ENCODE results near the gene GFAP. TPM values are rescaled to one million over a fixed set of nuclear protein-coding genes. Genes with fewer than 3 reads are reported as not detected.

GFAP gene
- 0.36 to 0.66 TPM (median 0.57 TPM) in 5 replicates for total RNA-seq (2022; extraction: Qiagen RNA extraction)

GRCh38 chr17:44915321-44915726, at the start of gene GFAP:
Gene GFAP (minus strand): TSS chr17:44915500. CDS start chr17:44915486, 14 bp downstream.

GRCh38 chr17:44947461-44948314, 32.4 kb upstream of the GFAP start, which contains the start of gene KIF18B:
Gene KIF18B (minus strand): TSS chr17:44947773. CDS start chr17:44936344, 11,429 bp downstream.

GRCh38 chr17:44899074-44899782, 16.1 kb downstream of the GFAP start, which contains the start of gene EFTUD2:
Gene EFTUD2 (minus strand): TSS chr17:44899445. CDS start chr17:44894521, 4,924 bp downstream.

Other genes starting within 250 kb of the GFAP start
- gene CCDC43, start 225.7 kb downstream of the GFAP start, total RNA-seq (2022; extraction: Qiagen RNA extraction) = 23.5 to 38.0 TPM (median 26.7 TPM) in 5 replicates
- gene DBF4B, start 206.8 kb downstream of the GFAP start, total RNA-seq (2022; extraction: Qiagen RNA extraction) = 22.2 to 25.4 TPM (median 23.0 TPM) in 5 replicates
- gene ADAM11, start 156.5 kb downstream of the GFAP start, total RNA-seq (2022; extraction: Qiagen RNA extraction) = 1.8 to 2.6 TPM (median 1.9 TPM) in 5 replicates
- 23.1 to 30.1 TPM (median 26.1 TPM) in 5 replicates for gene GJC1, start 85.2 kb downstream of the GFAP start, total RNA-seq (2022; extraction: Qiagen RNA extraction)
- gene HIGD1B, start 67.6 kb downstream of the GFAP start, total RNA-seq (2022; extraction: Qiagen RNA extraction) = not detected in 5 replicates
- gene EFTUD2, start 16.1 kb downstream of the GFAP start, total RNA-seq (2022; extraction: Qiagen RNA extraction) = 127 to 175 TPM (median 138 TPM) in 5 replicates
- 30.5 to 38.1 TPM (median 36.8 TPM) in 5 replicates for gene KIF18B, start 32.3 kb upstream of the GFAP start, total RNA-seq (2022; extraction: Qiagen RNA extraction)
- 15.1 to 35.0 TPM (median 30.3 TPM) in 5 replicates for gene C1QL1, start 52.8 kb upstream of the GFAP start, total RNA-seq (2022; extraction: Qiagen RNA extraction)
- 16.2 to 19.9 TPM (median 16.7 TPM) in 5 replicates for gene DCAKD, start 136.1 kb upstream of the GFAP start, total RNA-seq (2022; extraction: Qiagen RNA extraction)
- gene NMT1, start 145.8 kb upstream of the GFAP start, total RNA-seq (2022; extraction: Qiagen RNA extraction) = 147 to 397 TPM (median 154 TPM) in 5 replicates
- 126 to 190 TPM (median 170 TPM) in 5 replicates for gene PLCD3, start 217.0 kb upstream of the GFAP start, total RNA-seq (2022; extraction: Qiagen RNA extraction)
- 6.4 to 7.7 TPM (median 7.5 TPM) in 5 replicates for gene ACBD4, start 220.2 kb upstream of the GFAP start, total RNA-seq (2022; extraction: Qiagen RNA extraction)
- gene HEXIM1, start 233.0 kb upstream of the GFAP start, total RNA-seq (2022; extraction: Qiagen RNA extraction) = 38.3 to 50.5 TPM (median 45.4 TPM) in 5 replicates
- gene HEXIM2, start 246.4 kb upstream of the GFAP start, total RNA-seq (2022; extraction: Qiagen RNA extraction) = 13.0 to 18.2 TPM (median 14.8 TPM) in 5 replicates